GM18907 (cell line): ENCODE results near the gene GABBR2.
"Not testable (repeated sequence)": the region's sequence is repeated elsewhere in the genome, so short reads cannot be mapped to it uniquely, and the experiment has no call there.

Source experiments
- ATAC-seq: cut with Tn5 transposase; IDR thresholded peaks from one replicate; pipeline ENCODE4 v1.9.1; 2021; ENCODE audit warnings: mild to moderate bottlenecking, moderate library complexity; ENCODE audit not compliant: unreplicated experiment

The GABBR2 gene

GRCh38 chr9:98520221-98520960 lies 188.3 kb downstream of the GABBR2 start:
- no peak for ATAC-seq

GRCh38 chr9:98519641-98520040 lies 189.1 kb downstream of the GABBR2 start:
- ATAC-seq: no peak

- no peak for ATAC-seq
These were observed 190.2 kb downstream of the GABBR2 start for GRCh38 chr9:98518556-98518955.

- ATAC-seq: no peak
These were observed 191.0 kb downstream of the GABBR2 start for GRCh38 chr9:98517761-98518160.

- no peak for ATAC-seq
These were observed 191.7 kb downstream of the GABBR2 start for GRCh38 chr9:98516897-98517503.

- no peak for ATAC-seq
These were observed 192.4 kb downstream of the GABBR2 start for GRCh38 chr9:98516205-98516896.

GRCh38 chr9:98515506-98516204 lies 193.1 kb downstream of the GABBR2 start:
- ATAC-seq: no peak

- ATAC-seq: no peak
These were observed 193.9 kb downstream of the GABBR2 start for GRCh38 chr9:98514841-98515240.

- not testable (repeated sequence) for ATAC-seq
These were observed 200.4 kb downstream of the GABBR2 start for GRCh38 chr9:98508217-98508919.

GRCh38 chr9:98506422-98507054 lies 202.2 kb downstream of the GABBR2 start:
- no peak for ATAC-seq

GRCh38 chr9:98504298-98505282 lies 204.1 kb downstream of the GABBR2 start:
- ATAC-seq: no peak

- no peak for ATAC-seq
These were observed 204.9 kb downstream of the GABBR2 start for GRCh38 chr9:98503867-98504266.

- no peak for ATAC-seq
These were observed 205.8 kb downstream of the GABBR2 start for GRCh38 chr9:98502976-98503325.

- no peak for ATAC-seq
These were observed 206.3 kb downstream of the GABBR2 start for GRCh38 chr9:98502311-98502975.

GRCh38 chr9:98501819-98502218 lies 206.9 kb downstream of the GABBR2 start:
- ATAC-seq: no peak

GRCh38 chr9:98501259-98501658 lies 207.5 kb downstream of the GABBR2 start:
- ATAC-seq: not testable (repeated sequence)

- no peak for ATAC-seq
These were observed 208.3 kb downstream of the GABBR2 start for GRCh38 chr9:98500337-98500919.

- ATAC-seq: no peak
These were observed 213.2 kb downstream of the GABBR2 start for GRCh38 chr9:98495530-98495929.
